Fibroblast of lung (primary cell): ENCODE measurements around the gene DNAI1.

Experiments used
- CTCF ChIP-seq, 2 donors: IDR thresholded peaks in 1 of 2; conservative IDR thresholded peaks in 1 of 2; 1 replicate in 1 of 2; 2 replicates in 1 of 2; pipeline ENCODE4 v1.5.1; 2011 to 2012; ENCODE audit warnings: low read length in 2 of 2, control low read depth in 1 of 2, inconsistent platforms in 1 of 2, low read depth in 1 of 2, mild to moderate bottlenecking in 1 of 2
- EZH2 ChIP-seq: IDR thresholded peaks from 2 replicates; pipeline ENCODE4 v1.5.1; 2012; ENCODE audit warnings: low read length, control low read depth, mild to moderate bottlenecking; ENCODE audit errors: missing control alignments

GRCh38 chr9:34563262-34563661, 104.7 kb downstream of the DNAI1 start:
- TF ChIP-seq CTCF (conservative IDR thresholded peaks at IDR 0.05 in 1 of 2, IDR thresholded peaks at IDR 0.05 in 1 of 2; ENCODE audit: low read depth in 1 of 2, low read length in 2 of 2) = no peak
- TF ChIP-seq EZH2 = no peak
